SK-N-SH (cell line): ENCODE data around the gene ULBP2.

Source experiments
- CTCF ChIP-seq: fragments of 200-600 bp; sonication (generic); IDR thresholded peaks from 2 replicates; pipeline ENCODE4 v1.6.1; 2017; ENCODE audit warnings: antibody characterized with exemption, mild to moderate bottlenecking, moderate library complexity
- FOSL2 ChIP-seq: IDR thresholded peaks from 2 replicates; pipeline ENCODE4 v1.4.0; 2012; ENCODE audit warnings: low read depth, mild to moderate bottlenecking, moderate library complexity, borderline replicate concordance
- JUND ChIP-seq: IDR thresholded peaks from 2 replicates; pipeline ENCODE4 v1.4.0; 2012

GRCh38 chr6:149991838-149992237, 50.0 kb downstream of the ULBP2 start:
- no peak for TF ChIP-seq FOSL2
- TF ChIP-seq CTCF, result no peak
- TF ChIP-seq JUND, result no peak
